Measurements from ENCODE around the gene APBB1.

Gene APBB1

GRCh38 chr11:6419009-6419631 is at the start of gene APBB1:
TSS of gene APBB1 (minus strand) at chr11:6419094. CDS start at chr11:6411347, 7,747 bp downstream.
- peak; percentile 35 to 40 for DNase-seq (ENCODE audit: low read depth in 2 of 2, low spot score in 1 of 2)

- no peak for DNase-seq (ENCODE audit: low read depth in 2 of 2, low spot score in 1 of 2)
Observed at GRCh38 chr11:6459099-6459450, 40.2 kb upstream of the APBB1 start.

- DNase-seq (ENCODE audit: low read depth in 2 of 2, low spot score in 1 of 2), result no peak
Observed at GRCh38 chr11:6458352-6459098, 39.6 kb upstream of the APBB1 start.

GRCh38 chr11:6457581-6458320 is 38.9 kb upstream of the APBB1 start:
- no peak for DNase-seq (ENCODE audit: low read depth in 2 of 2, low spot score in 1 of 2)

GRCh38 chr11:6456361-6457073 is 37.6 kb upstream of the APBB1 start:
- DNase-seq (ENCODE audit: low read depth in 2 of 2, low spot score in 1 of 2), result no peak

GRCh38 chr11:6455070-6455469 is 36.2 kb upstream of the APBB1 start:
- DNase-seq (ENCODE audit: low read depth in 2 of 2, low spot score in 1 of 2), result no peak

GRCh38 chr11:6453152-6453551 is 34.3 kb upstream of the APBB1 start:
- DNase-seq (ENCODE audit: low read depth in 2 of 2, low spot score in 1 of 2), result no peak

- DNase-seq (ENCODE audit: low read depth in 2 of 2, low spot score in 1 of 2), result no peak
Observed at GRCh38 chr11:6452219-6452618, 33.3 kb upstream of the APBB1 start.

GRCh38 chr11:6448574-6448973 is 29.7 kb upstream of the APBB1 start:
- DNase-seq (ENCODE audit: low read depth in 2 of 2, low spot score in 1 of 2), result no peak

GRCh38 chr11:6443269-6444003 is 24.5 kb upstream of the APBB1 start:
- DNase-seq (ENCODE audit: low read depth in 2 of 2, low spot score in 1 of 2), result peak in 1 of 2 donors; percentile 29

- DNase-seq (ENCODE audit: low read depth in 2 of 2, low spot score in 1 of 2), result no peak
Observed at GRCh38 chr11:6442441-6442840, 23.5 kb upstream of the APBB1 start.

GRCh38 chr11:6440906-6441358 is 22.0 kb upstream of the APBB1 start, which contains the start of gene HPX:
TSS of gene HPX (minus strand) at chr11:6440987. CDS start at chr11:6440963, 24 bp downstream.
- DNase-seq (ENCODE audit: low read depth in 2 of 2, low spot score in 1 of 2), result no peak

- DNase-seq (ENCODE audit: low read depth in 2 of 2, low spot score in 1 of 2), result no peak
Observed at GRCh38 chr11:6438979-6439571, 20.2 kb upstream of the APBB1 start.

GRCh38 chr11:6437993-6438392 is 19.1 kb upstream of the APBB1 start:
- no peak for DNase-seq (ENCODE audit: low read depth in 2 of 2, low spot score in 1 of 2)

- no peak for DNase-seq (ENCODE audit: low read depth in 2 of 2, low spot score in 1 of 2)
Observed at GRCh38 chr11:6437423-6437822, 18.5 kb upstream of the APBB1 start.

GRCh38 chr11:6433998-6434660 is 15.2 kb upstream of the APBB1 start:
- no peak for DNase-seq (ENCODE audit: low read depth in 2 of 2, low spot score in 1 of 2)

GRCh38 chr11:6431861-6432260 is 13.0 kb upstream of the APBB1 start:
- DNase-seq (ENCODE audit: low read depth in 2 of 2, low spot score in 1 of 2), result no peak

GRCh38 chr11:6427516-6427915 is 8.6 kb upstream of the APBB1 start:
- no peak for DNase-seq (ENCODE audit: low read depth in 2 of 2, low spot score in 1 of 2)

GRCh38 chr11:6420677-6421076 is 1.8 kb upstream of the APBB1 start:
- no peak for DNase-seq (ENCODE audit: low read depth in 2 of 2, low spot score in 1 of 2)

- no peak for DNase-seq (ENCODE audit: low read depth in 2 of 2, low spot score in 1 of 2)
Observed at GRCh38 chr11:6418557-6419008, 311 bp downstream of the APBB1 start.
